Stomach (tissue), 9 donors: Measurements from ENCODE around the gene MEGF9. TPM values are rescaled to one million over a fixed set of nuclear protein-coding genes. Genes with fewer than 3 reads are reported as not detected.

Experiments used
- DNase-seq, 2 donors: peaks; one replicate each; pipeline versions ENCODE4 v3.0.0 to v3.0.0-alpha.2; 2013 to 2019
- H3K27ac ChIP-seq, 5 donors: fragments of 200-600 bp in 4 of 5; sonication (generic) in 4 of 5; one replicate each; pipeline ENCODE4 v1.5.1; 2013 to 2019; ENCODE audit warnings: mild to moderate bottlenecking in 1 of 5, moderate library complexity in 1 of 5
- H3K27me3 ChIP-seq, 3 donors: fragments of 200-600 bp; sonication (generic); one replicate each; pipeline ENCODE4 v1.5.1; 2017 to 2019; ENCODE audit warnings: mixed run types in 1 of 3
- H3K36me3 ChIP-seq, 4 donors: fragments of 200-600 bp; sonication (generic); 1 replicate in 3 of 4; 2 replicates in 1 of 4; pipeline ENCODE4 v1.5.1; 2016 to 2019
- H3K4me1 ChIP-seq, 4 donors: fragments of 200-600 bp; sonication (generic); one replicate each; pipeline ENCODE4 v1.5.1; 2016 to 2019
- H3K4me3 ChIP-seq, 4 donors: fragments of 200-600 bp; sonication (generic) in 3 of 4; one replicate each; pipeline ENCODE4 v1.5.1; 2016 to 2019; ENCODE audit warnings: mild to moderate bottlenecking in 1 of 4
- H3K9me3 ChIP-seq, 4 donors: fragments of 200-600 bp; sonication (generic); one replicate each; pipeline ENCODE4 v1.5.1; 2016 to 2019
- EP300 ChIP-seq: sonication (generic); formaldehyde crosslinking; IDR thresholded peaks from one replicate; pipeline ENCODE4 v1.6.1; 2017; ENCODE audit warnings: antibody characterized with exemption
- POLR2A ChIP-seq, 4 donors: fragments of 450-650 bp; IDR thresholded peaks; one replicate each; pipeline ENCODE4 v1.6.1; 2016; ENCODE audit warnings: antibody characterized with exemption in 4 of 4, control low read depth in 2 of 4, mild to moderate bottlenecking in 1 of 4, moderate library complexity in 1 of 4
- POLR2AphosphoS5 ChIP-seq, 3 donors: sonication (generic); formaldehyde crosslinking; IDR thresholded peaks; one replicate each; pipeline ENCODE4 v1.6.1; 2016; ENCODE audit warnings: antibody characterized with exemption in 3 of 3
- WGBS, 5 donors: extraction: QIAGEN DNeasy Blood & Tissue Kit in 3 of 5; methylation state at CpG; one replicate each; pipeline versions ENCODE4 v1.1.5 to v1.1.7; 2013 to 2018; 5-methylcytosine and 5-hydroxymethylcytosine counted together
- intact Hi-C: fragments of 100-400 bp; cut with DNase I; formaldehyde crosslinking; loops from one replicate; pipeline ENCODE4 v1.15.1; 2023; ENCODE audit warnings: low total_unique reads
- polyA plus RNA-seq, 3 donors: library from polyadenylated mRNA; stranded (reverse); fragments of 200-250 nt; gene quantifications; one replicate each; pipeline ENCODE4 v1.2.3, GENCODE V29; 2013
- total RNA-seq, 5 donors: library from RNA; depleted of rRNA; stranded (reverse); fragments of >200 nt; gene quantifications; one replicate each; pipeline versions ENCODE4 v1.1.0 to v1.2.3, GENCODE V29; 2014 to 2016
- TF ChIP-seq, protein P1 (sequence below), 7 experiments: fragments of 450-650 bp in 4 of 7; fragments of 200-600 bp in 3 of 7; sonication (generic) in 3 of 7; IDR thresholded peaks; one replicate each; pipeline ENCODE4 v1.5.1; 2016 to 2019; ENCODE audit warnings: antibody characterized with exemption in 7 of 7, control low read depth in 2 of 7, mild to moderate bottlenecking in 1 of 7
- donor health status: healthy with polysubstance abuse.
- donor health status: Bipolar disorder and iron deficiency.
- donor health status: healthy.

Gene MEGF9
- total and polyA plus RNA-seq, 8 donors, result 3.5 to 26.8 (median 8.1) TPM

DNA sequence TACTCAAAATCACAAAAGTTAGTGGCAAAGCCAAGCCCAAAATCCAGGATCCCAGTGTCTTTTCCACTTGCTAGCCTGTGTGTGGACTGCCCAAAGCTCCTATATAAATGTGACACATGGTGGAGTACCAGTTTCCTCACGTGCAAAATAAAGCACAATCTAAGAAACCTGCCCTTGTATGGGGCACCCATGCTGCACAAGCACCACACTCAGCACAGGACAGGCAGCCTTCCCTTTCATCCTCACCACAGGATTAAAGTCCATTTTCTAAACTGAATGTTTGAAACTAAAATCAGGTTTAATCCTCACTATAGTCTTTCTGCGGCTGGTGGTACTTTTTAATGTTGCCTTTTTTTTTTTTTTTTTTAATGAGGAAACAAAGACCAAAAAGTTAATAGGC lies 139.8 kb downstream of the MEGF9 start:
- TF ChIP-seq POLR2A (IDR thresholded peaks at IDR 0.05) (no peak), POLR2AphosphoS5 (IDR thresholded peaks at IDR 0.05) (no peak), EP300 (no peak)
- TF ChIP-seq, protein P1, sequence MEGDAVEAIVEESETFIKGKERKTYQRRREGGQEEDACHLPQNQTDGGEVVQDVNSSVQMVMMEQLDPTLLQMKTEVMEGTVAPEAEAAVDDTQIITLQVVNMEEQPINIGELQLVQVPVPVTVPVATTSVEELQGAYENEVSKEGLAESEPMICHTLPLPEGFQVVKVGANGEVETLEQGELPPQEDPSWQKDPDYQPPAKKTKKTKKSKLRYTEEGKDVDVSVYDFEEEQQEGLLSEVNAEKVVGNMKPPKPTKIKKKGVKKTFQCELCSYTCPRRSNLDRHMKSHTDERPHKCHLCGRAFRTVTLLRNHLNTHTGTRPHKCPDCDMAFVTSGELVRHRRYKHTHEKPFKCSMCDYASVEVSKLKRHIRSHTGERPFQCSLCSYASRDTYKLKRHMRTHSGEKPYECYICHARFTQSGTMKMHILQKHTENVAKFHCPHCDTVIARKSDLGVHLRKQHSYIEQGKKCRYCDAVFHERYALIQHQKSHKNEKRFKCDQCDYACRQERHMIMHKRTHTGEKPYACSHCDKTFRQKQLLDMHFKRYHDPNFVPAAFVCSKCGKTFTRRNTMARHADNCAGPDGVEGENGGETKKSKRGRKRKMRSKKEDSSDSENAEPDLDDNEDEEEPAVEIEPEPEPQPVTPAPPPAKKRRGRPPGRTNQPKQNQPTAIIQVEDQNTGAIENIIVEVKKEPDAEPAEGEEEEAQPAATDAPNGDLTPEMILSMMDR (IDR thresholded peaks at IDR 0.05), result no peak
- no peak overlapping the region for H3K4me3 ChIP-seq
- peaks cover 18 to 42% (median 28%) of the 10 kb centered on the region in 4 donors for H3K36me3 ChIP-seq
- H3K4me1 ChIP-seq, result peaks cover 23 to 70% (median 42%) of the 10 kb centered on the region in 4 donors
- 48 to 67% (median 56%) methylated on average over 2 of the region's 2 CpGs for WGBS, 5 donors
- H3K27me3 ChIP-seq, result no peaks in the 10 kb centered on the region
- intact Hi-C loops, result no loop called here
- H3K27ac ChIP-seq, result no peak overlapping the region
- DNase-seq, result no peak
- H3K9me3 ChIP-seq, result no peaks in the 10 kb centered on the region

DNA sequence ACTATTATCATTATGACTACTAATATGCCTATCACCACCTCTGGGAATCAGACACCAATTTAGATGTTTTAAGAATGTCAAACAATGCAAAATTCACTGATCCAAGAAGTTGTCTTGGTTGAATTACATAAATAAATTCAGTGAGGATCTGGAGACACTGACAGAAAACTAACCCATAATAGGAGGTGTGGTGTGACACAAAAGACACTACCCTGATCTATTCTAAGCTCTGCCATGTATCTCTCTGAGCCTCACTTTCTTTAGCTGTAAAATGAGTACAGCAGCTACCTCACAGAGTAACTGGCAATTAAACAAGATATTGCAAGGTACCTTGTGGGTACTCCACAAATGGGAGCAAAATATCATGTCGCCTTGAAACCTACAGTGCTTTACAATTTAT lies 141.8 kb downstream of the MEGF9 start:
- 88 to 100% (median 96%) methylated on average over 1 of the region's 1 CpG for WGBS, 5 donors
- no peak overlapping the region for H3K4me3 ChIP-seq
- intact Hi-C loops, result no loop called here
- no peaks in the 10 kb centered on the region for H3K9me3 ChIP-seq
- TF ChIP-seq EP300, result no peak
- no peak for TF ChIP-seq POLR2A (IDR thresholded peaks at IDR 0.05)
- TF ChIP-seq, protein P1 (IDR thresholded peaks at IDR 0.05), result no peak
- H3K36me3 ChIP-seq, result peaks cover 31 to 55% (median 48%) of the 10 kb centered on the region in 4 donors
- H3K27me3 ChIP-seq, result no peaks in the 10 kb centered on the region
- peak overlapping the region in 2 of 5 donors; percentile 50 to 64 for H3K27ac ChIP-seq
- no peak for DNase-seq
- peaks cover 10 to 55% (median 29%) of the 10 kb centered on the region in 4 donors for H3K4me1 ChIP-seq

DNA sequence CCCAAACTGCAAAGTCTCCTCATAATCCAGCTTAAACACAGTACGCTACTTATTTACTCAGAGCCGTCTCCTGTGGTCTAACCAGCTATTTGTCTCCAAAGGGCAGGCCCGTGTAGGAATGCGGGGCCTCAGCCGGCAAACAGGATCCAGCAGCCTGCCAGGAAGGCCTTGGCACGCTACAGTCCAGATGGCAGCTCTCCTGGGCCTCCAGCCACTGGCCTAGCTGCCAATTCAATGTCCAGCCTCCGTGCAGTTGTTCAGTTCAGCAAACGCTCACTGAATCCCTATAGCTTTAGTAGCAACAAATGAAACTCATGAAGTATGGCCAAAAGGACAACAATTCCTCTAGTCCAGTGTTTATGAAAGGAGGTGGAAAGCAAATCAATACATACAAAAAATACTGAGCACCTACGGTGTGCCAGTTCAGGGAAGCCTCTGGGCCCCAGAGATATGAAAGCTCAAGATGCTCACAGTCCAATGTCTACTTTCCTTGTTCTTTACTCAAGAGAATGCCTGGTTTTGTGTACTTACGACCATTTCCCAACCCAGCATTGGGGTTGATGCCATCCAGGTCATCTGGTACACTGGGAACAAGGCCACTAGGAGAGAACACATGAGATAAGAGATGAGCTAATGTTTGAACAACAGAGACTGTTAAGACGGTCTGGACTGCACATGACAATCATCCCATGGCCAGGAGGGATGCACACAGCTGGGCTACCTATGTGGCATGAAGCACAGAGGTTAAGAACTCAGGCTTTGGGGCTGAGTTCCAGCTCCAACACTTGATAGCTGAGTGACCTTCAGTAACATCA lies 142.6 kb downstream of the MEGF9 start:
- DNase-seq, result peak; percentile 73 to 84

DNA sequence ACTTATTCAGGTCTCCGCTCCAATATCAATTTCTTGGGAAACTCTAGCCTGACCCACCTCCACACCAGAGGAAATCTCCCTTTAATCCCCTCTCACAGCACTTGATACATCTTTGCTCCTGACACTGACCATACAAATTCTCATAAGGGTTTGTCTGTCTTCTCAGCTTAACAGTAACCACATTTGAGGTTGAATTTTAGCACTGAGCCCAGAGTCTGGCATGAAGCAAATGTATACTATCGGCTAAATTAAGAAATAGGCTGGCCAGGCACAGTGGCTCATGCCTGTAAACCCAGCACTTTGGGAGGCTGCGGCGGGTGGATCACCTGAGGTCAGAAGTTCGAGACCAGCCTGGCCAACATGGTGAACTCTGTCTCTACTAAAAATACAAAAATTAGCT lies 144.0 kb downstream of the MEGF9 start:
- Histone ChIP-seq H3K4me1 (peaks cover 10 to 56% (median 29%) of the 10 kb centered on the region in 4 donors), H3K27me3 (no peaks in the 10 kb centered on the region), H3K36me3 (peaks cover 33 to 67% (median 64%) of the 10 kb centered on the region in 4 donors), H3K4me3 (no peak overlapping the region), H3K27ac (peak overlapping the region in 2 of 5 donors; percentile 50 to 55), H3K9me3 (no peaks in the 10 kb centered on the region)
- intact Hi-C loops, result no loop called here
- TF ChIP-seq POLR2A (IDR thresholded peaks at IDR 0.05) (no peak), POLR2AphosphoS5 (IDR thresholded peaks at IDR 0.05) (no peak), EP300 (no peak)
- TF ChIP-seq, protein P1 (IDR thresholded peaks at IDR 0.05), result no peak
- WGBS, 5 donors, result 81 to 99% (median 96%) methylated on average over 5 of the region's 5 CpGs
- DNase-seq, result no peak

More for the DNA sequence above, 142.6 kb downstream of the MEGF9 start:
- intact Hi-C loops, result no loop called here
- Histone ChIP-seq H3K27ac (peak overlapping the region in 4 of 5 donors; percentile 14 to 64 (median 52)), H3K36me3 (peaks cover 33 to 57% (median 55%) of the 10 kb centered on the region in 4 donors), H3K4me3 (no peak overlapping the region), H3K9me3 (no peaks in the 10 kb centered on the region), H3K27me3 (no peaks in the 10 kb centered on the region), H3K4me1 (peaks cover 10 to 49% (median 29%) of the 10 kb centered on the region in 4 donors)
- WGBS, 5 donors, result 32 to 54% (median 32%) methylated on average over 11 of the region's 11 CpGs
- peak; percentile 14 to 70 (median 33) for TF ChIP-seq POLR2AphosphoS5 (IDR thresholded peaks at IDR 0.05)
- no peak for TF ChIP-seq POLR2A (IDR thresholded peaks at IDR 0.05)
- TF ChIP-seq, protein P1 (IDR thresholded peaks at IDR 0.05), result no peak
- no peak for TF ChIP-seq EP300
